ENCODE results near the gene DNM3. TPM values are rescaled to one million over a fixed set of nuclear protein-coding genes. Genes with fewer than 3 reads are reported as not detected.

Gene DNM3
- total and polyA plus RNA-seq, 2 of the 8 experiments (the other 6 are each of a cell fraction or from before 2014, with no cell fraction given) = 2.0 to 8.5 TPM

DNA sequence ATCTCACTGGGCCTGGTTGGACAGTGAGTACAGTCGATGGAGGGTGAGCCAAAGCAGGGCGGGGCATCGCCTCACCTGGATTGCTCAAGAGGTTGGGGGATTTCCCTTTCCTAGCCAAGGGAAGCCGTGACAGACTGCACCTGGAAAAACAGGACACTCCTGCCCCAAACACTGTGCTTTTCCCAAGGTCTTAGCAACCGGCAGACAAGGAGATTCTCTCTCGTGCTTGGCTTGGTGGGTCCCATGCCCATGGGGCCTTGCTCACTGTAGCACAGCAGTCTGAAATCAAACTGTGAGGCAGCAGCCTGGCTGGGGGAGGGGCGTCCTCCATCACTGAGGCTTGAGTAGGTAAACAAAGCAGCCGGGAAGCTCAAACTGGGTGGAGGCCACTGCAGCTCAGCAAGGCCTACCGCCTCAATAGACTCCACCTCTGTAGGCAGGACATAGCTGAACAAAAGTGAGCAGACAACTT, 590.5 kb downstream of the DNM3 start:
- peaks cover 0 to 5% (median 4%) of the 10 kb centered on the region in 4 experiments; a peak in 4 of 7 replicates for H3K4me1 ChIP-seq (replicated peaks in 1 of 4; ENCODE audit: control insufficient read depth in 3 of 4, insufficient read depth in 4 of 4, low read length in 3 of 4)
- no peaks in the 10 kb centered on the region; the same call in 1 of the 2 replicates for H3K23me2 ChIP-seq (ENCODE audit: low read depth, low read length)
- no peak overlapping the region for H3K56ac ChIP-seq (replicated peaks; ENCODE audit: insufficient read length, low read depth, low read length)
- no peak overlapping the region for H3K4me3 ChIP-seq (ENCODE audit: extremely low read depth in 1 of 4, insufficient read depth in 2 of 4, low read depth in 3 of 4, low read length in 4 of 4)
- ChIA-PET POLR2A (ENCODE audit: partially characterized antibody) (interaction anchor here (1.0 to 1.9 kb wide), 2 partner anchors 21 to 106 kb away, joined by 3 to 4 read pairs; no protein-coding TSS in a partner anchor), CTCF (ENCODE audit: partially characterized antibody) (interaction anchor here (0.9 to 3.7 kb wide), 8 partner anchors 9 to 447 kb away, joined by 3 to 11 read pairs (median 4); no protein-coding TSS in a partner anchor)
- no peak overlapping the region for H3K14ac ChIP-seq (ENCODE audit: insufficient read length)
- H3K79me2 ChIP-seq (ENCODE audit: control insufficient read depth in 1 of 2, insufficient read depth in 2 of 2, low read length in 2 of 2) = no peaks in the 10 kb centered on the region
- no peak overlapping the region for H2BK15ac ChIP-seq (ENCODE audit: low read length)
- no peak overlapping the region for H4K5ac ChIP-seq (ENCODE audit: insufficient read length, low read depth, low read length)
- H3K27me3 ChIP-seq (replicated peaks in 1 of 4; ENCODE audit: control insufficient read depth in 3 of 4, extremely low read depth in 1 of 4, insufficient read depth in 3 of 4, low read length in 3 of 4) = no peaks in the 10 kb centered on the region
- H2AK5ac ChIP-seq (ENCODE audit: low read depth, low read length) = no peak overlapping the region
- H4K8ac ChIP-seq (ENCODE audit: extremely low read depth, insufficient read depth, low read length) = no peak overlapping the region
- no peak overlapping the region for H3K9ac ChIP-seq (replicated peaks in 1 of 4; ENCODE audit: extremely low read depth in 1 of 4, low read depth in 3 of 4, low read length in 3 of 4)
- no peaks in the 10 kb centered on the region for H3K36me3 ChIP-seq (ENCODE audit: control insufficient read depth in 2 of 4, insufficient read depth in 4 of 4, low read length in 3 of 4)
- H3K4ac ChIP-seq (replicated peaks; ENCODE audit: insufficient read length, low read depth, low read length) = no peak overlapping the region
- H4K91ac ChIP-seq (replicated peaks; ENCODE audit: insufficient read length, low read length) = no peak overlapping the region
- peak overlapping the region; percentile 61; the same call in 1 of the 2 replicates for H2BK5ac ChIP-seq (ENCODE audit: low read depth, low read length)
- no peak overlapping the region for H2BK120ac ChIP-seq (replicated peaks; ENCODE audit: low read depth, low read length)
- no peaks in the 10 kb centered on the region for H3K9me3 ChIP-seq (ENCODE audit: insufficient read depth in 2 of 2, low read depth in 1 of 2, low read length in 1 of 2)
- H4K20me1 ChIP-seq (replicated peaks in 1 of 2; ENCODE audit: control insufficient read depth in 1 of 2, insufficient read depth in 2 of 2, low read length in 2 of 2) = no peaks in the 10 kb centered on the region
- H3K79me1 ChIP-seq (ENCODE audit: low read depth, low read length) = no peaks in the 10 kb centered on the region
- DNase-seq (ENCODE audit: low read depth in 1 of 2, low spot score in 2 of 2) = no peak
- 0 out of 4 replicates have a peak overlapping the region, but pooled peaks have one; percentile 5 to 12 for H3K4me2 ChIP-seq (ENCODE audit: insufficient read depth in 1 of 2, low read depth in 2 of 2, low read length in 2 of 2)
- WGBS, 2 experiments (ENCODE audit: extremely low coverage in 1 of 2, insufficient coverage in 1 of 2, insufficient read length in 1 of 2, insufficient replicate concordance in 2 of 2, low coverage in 1 of 2, low lambda C conversion rate in 2 of 2, missing lambda C conversion rate in 1 of 2) = 69% methylated on average over 7 of the region's 9 CpGs; no CpG with 5 or more reads in 1 of the 2 experiments
- FAIRE-seq = no peak
- no peak overlapping the region; the same call in 1 of the 2 replicates for H3K18ac ChIP-seq (ENCODE audit: extremely low read depth, low read length)
- no peak for TF ChIP-seq EP300 (IDR thresholded peaks at IDR 0.05; ENCODE audit: borderline replicate concordance in 1 of 2, low read depth in 2 of 2, low read length in 2 of 2)
- no peak for TF ChIP-seq SUZ12 (IDR thresholded peaks at IDR 0.05; ENCODE audit: low read length)
- TF ChIP-seq POU5F1 (IDR thresholded peaks at IDR 0.05; ENCODE audit: low read depth, low read length) = no peak
- TF ChIP-seq GABPA (IDR thresholded peaks at IDR 0.05; ENCODE audit: borderline replicate concordance, insufficient read depth, low read length) = no peak
- TF ChIP-seq ASH2L (IDR thresholded peaks at IDR 0.05; ENCODE audit: low read length) = peak; percentile 40
- peak; percentile 70 for TF ChIP-seq CEBPB (IDR thresholded peaks at IDR 0.05; ENCODE audit: low read depth, low read length)
- 0 out of 2 replicates have a peak overlapping the region, but pooled peaks have one; percentile 17 for H2BK20ac ChIP-seq (ENCODE audit: low read length)
- H3K23ac ChIP-seq (ENCODE audit: insufficient read length) = no peak overlapping the region
- H3K27ac ChIP-seq (ENCODE audit: low read depth, low read length) = 0 out of 2 replicates have a peak overlapping the region, but pooled peaks have one; percentile 34
- H2AFZ ChIP-seq (ENCODE audit: low read length) = peak overlapping the region; percentile 65; the same call in 1 of the 2 replicates
- H2BK12ac ChIP-seq (ENCODE audit: low read depth, low read length) = peak overlapping the region; percentile 42; the same call in 1 of the 2 replicates

Data from H1 (cell line).